Measurements from ENCODE around the gene TLL2.

The TLL2 gene

GRCh38 chr10:96370584-96371157 is 143.1 kb downstream of the TLL2 start:
- Histone ChIP-seq H3K4me3 (no peak overlapping the region), H3K27ac (no peak overlapping the region)

- H3K27ac ChIP-seq = no peak overlapping the region
- no peak overlapping the region for H3K4me3 ChIP-seq
Observed at GRCh38 chr10:96369890-96370583, 143.7 kb downstream of the TLL2 start.

- no peak overlapping the region for H3K27ac ChIP-seq
- no peak overlapping the region for H3K4me3 ChIP-seq
Observed at GRCh38 chr10:96368971-96369370, 144.8 kb downstream of the TLL2 start.

DNA sequence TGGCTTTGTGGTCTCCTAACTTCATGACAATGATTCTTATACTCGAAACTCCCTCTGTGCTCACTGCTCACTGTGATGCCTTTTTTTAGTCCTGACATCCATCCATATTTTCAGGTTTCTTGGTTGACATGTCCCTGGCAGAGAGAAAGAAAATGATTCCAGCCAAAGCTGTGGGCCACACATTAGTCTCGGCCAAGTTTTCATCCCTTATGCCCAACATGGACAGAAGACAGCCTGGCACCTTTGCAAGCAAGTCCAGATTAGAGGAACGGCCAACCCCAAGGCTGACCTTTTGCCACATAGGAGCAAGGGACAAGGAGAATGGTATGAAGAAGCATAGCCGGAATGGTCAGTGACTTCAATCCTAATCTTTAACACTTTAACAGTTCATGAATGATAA is 146.3 kb downstream of the TLL2 start:
- Histone ChIP-seq H3K27ac (no peak overlapping the region), H3K4me3 (no peak overlapping the region)

DNA sequence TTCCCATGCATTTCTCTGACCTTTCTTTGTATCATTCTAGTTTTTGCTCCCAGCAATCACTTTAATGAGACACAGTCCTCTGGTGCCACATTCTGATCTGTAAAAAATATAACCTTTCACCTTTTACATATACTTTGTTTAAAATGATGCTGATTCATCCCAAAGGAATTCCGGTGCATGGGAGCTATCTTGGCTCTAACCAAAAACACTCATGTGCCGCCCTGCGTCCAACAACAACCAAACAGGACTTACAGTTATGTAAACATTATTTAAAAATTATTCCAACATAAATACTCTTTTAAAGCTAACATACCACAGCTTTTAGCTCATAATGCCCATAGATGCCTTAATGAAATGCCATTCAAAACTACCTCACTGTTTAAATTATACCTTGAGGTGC is 147.2 kb downstream of the TLL2 start:
- Histone ChIP-seq H3K27ac (no peak overlapping the region), H3K4me3 (no peak overlapping the region)

GRCh38 chr10:96365571-96365970 is 148.2 kb downstream of the TLL2 start:
- no peak overlapping the region for H3K4me3 ChIP-seq

GRCh38 chr10:96360766-96361165 is 153.0 kb downstream of the TLL2 start:
- H3K27ac ChIP-seq = no peak overlapping the region
- H3K4me3 ChIP-seq = no peak overlapping the region

More at GRCh38 chr10:96365571-96365970, 148.2 kb downstream of the TLL2 start:
- H3K27ac ChIP-seq = no peak overlapping the region

GRCh38 chr10:96360331-96360730 is 153.4 kb downstream of the TLL2 start:
- no peak overlapping the region for H3K4me3 ChIP-seq
- H3K27ac ChIP-seq = no peak overlapping the region

DNA sequence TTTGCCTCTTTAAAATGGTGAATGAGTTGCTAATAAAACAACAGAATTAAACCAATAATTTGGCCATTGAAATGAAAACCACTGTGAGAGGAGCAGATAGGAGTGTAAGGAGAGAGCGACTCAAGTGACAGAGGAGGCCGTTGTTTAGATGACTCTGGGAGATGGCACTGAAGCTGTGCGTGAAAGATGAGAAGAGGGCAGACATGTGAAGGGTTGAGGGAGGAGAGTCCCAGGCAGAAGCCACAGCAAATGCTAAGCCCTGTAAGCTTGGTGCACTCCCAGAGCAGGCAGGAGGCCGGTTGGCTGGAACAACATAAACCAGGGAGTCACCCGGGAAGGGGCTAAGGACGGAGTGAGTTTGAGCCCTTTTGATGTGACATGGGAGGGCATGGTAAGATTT is 154.1 kb downstream of the TLL2 start:
- Histone ChIP-seq H3K4me3 (no peak overlapping the region), H3K27ac (no peak overlapping the region)

DNA sequence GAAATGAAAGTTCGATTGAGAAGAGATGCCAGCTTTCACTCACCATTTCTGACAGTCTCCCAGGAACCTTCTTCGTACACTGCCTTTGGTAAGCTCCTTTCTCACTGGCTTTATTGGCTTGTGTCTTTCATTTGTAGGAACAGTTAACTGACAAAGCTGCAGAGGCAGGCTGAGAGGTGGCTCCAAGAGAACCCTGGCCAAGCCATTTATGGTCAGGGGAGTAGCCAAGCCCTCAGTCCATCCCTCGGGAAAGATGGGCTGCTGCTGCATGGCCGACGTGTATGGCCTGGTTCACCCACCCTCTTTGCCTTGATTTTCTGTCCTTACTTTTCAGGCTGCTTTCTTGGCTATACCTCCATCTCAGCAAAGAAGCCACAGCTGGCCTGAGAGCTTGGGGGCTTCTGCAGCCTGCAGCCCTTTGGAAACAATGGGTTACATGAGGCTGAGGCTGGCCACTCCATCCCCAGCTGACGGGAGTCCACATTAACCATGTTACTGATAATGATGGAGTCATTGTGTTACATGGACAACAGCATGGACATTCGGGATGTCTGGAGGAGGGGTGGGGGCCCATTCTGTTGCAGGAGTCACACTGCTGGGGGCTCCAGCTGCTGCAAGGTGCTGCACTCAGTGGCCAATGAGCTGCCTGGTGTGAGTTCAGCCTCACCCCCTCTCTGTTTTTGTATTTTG is 154.7 kb downstream of the TLL2 start, which contains the start of gene OPALIN:
Gene OPALIN (minus strand): TSS at position 152 of the 690 bp plus-strand sequence. CDS start 106 bp downstream, at position 46.
- Histone ChIP-seq H3K27ac (no peak within 1 kb of the TSS), H3K4me3 (no peak within 1 kb of the TSS)

- no peak overlapping the region for H3K27ac ChIP-seq
- no peak overlapping the region for H3K4me3 ChIP-seq
Observed at GRCh38 chr10:96357038-96357620, 156.6 kb downstream of the TLL2 start.

GRCh38 chr10:96352582-96352981 is 161.1 kb downstream of the TLL2 start:
- Histone ChIP-seq H3K27ac (no peak overlapping the region), H3K4me3 (no peak overlapping the region)

- no peak overlapping the region for H3K4me3 ChIP-seq
- H3K27ac ChIP-seq = no peak overlapping the region
Observed at GRCh38 chr10:96352027-96352426, 161.7 kb downstream of the TLL2 start.

- H3K4me3 ChIP-seq = no peak overlapping the region
- H3K27ac ChIP-seq = no peak overlapping the region
Observed at GRCh38 chr10:96346295-96346694, 167.4 kb downstream of the TLL2 start.

- Histone ChIP-seq H3K4me3 (no peak overlapping the region), H3K27ac (no peak overlapping the region)
Observed at GRCh38 chr10:96345222-96345621, 168.5 kb downstream of the TLL2 start.

GRCh38 chr10:96344178-96344577 is 169.5 kb downstream of the TLL2 start:
- no peak overlapping the region for H3K27ac ChIP-seq
- H3K4me3 ChIP-seq = no peak overlapping the region

DNA sequence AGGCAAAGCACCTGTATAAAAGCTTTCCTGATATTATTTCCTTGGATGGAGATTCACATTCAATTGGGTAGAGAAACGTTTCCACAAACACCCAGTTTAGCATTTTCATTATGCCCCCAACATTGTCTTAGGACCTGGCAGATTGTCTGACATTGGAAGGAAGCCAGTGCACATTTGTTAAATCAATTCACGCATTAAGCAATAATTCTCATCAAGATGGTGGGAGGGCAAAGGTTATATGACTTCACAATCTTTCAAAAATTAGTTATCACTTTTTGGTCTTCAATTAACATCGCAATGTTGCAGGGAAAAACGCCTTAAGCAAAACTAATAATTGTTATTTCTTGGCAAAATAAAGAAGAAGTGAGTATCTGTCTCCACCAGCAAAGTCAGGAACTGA is 171.3 kb downstream of the TLL2 start:
- H3K4me3 ChIP-seq = no peak overlapping the region
- H3K27ac ChIP-seq = no peak overlapping the region

- Histone ChIP-seq H3K4me3 (no peak overlapping the region), H3K27ac (no peak overlapping the region)
Observed at GRCh38 chr10:96341219-96342182, 172.2 kb downstream of the TLL2 start.

Measured in skin epidermis (tissue), 12 donors.